Spinal cord (tissue), 10 donors: Measurements from ENCODE around the gene NOVA2. TPM values are rescaled to one million over a fixed set of nuclear protein-coding genes. Genes with fewer than 3 reads are reported as not detected.

ENCODE experiments used
- DNase-seq, 6 donors: peaks; one replicate each; pipeline versions ENCODE4 v3.0.0 to v3.0.0-alpha.2; 2013 to 2015; ENCODE audit warnings: low spot score in 6 of 6, low read depth in 4 of 6
- H3K27ac ChIP-seq: one replicate; pipeline ENCODE4 v1.5.1; 2013; ENCODE audit warnings: low read depth, low read length, control low read depth
- H3K27me3 ChIP-seq: one replicate; pipeline ENCODE4 v1.6.1; 2013; ENCODE audit warnings: low read length; ENCODE audit not compliant: control insufficient read depth, insufficient read depth
- H3K36me3 ChIP-seq: one replicate; pipeline ENCODE4 v1.6.1; 2013; ENCODE audit warnings: low read length; ENCODE audit not compliant: control insufficient read depth, insufficient read depth
- H3K4me1 ChIP-seq: one replicate; pipeline ENCODE4 v1.6.1; 2013; ENCODE audit warnings: low read length; ENCODE audit not compliant: control insufficient read depth, insufficient read depth
- H3K4me3 ChIP-seq: one replicate; pipeline ENCODE4 v1.5.1; 2013; ENCODE audit warnings: low read depth, low read length, control low read depth
- H3K9me3 ChIP-seq: one replicate; pipeline ENCODE4 v1.6.1; 2013; ENCODE audit warnings: low read length; ENCODE audit not compliant: control insufficient read depth, insufficient read depth
- WGBS: methylation state at CpG from one replicate; pipeline ENCODE4 v1.1.5; 2013; ENCODE audit warnings: missing lambda C conversion rate; ENCODE audit not compliant: insufficient coverage; 5-methylcytosine and 5-hydroxymethylcytosine counted together
- polyA plus RNA-seq, 2 donors: library from polyadenylated mRNA; unstranded; fragments of 120-200 nt; gene quantifications; one replicate each; pipeline ENCODE4 v1.2.1, GENCODE V29; 2013; ENCODE audit not compliant: insufficient read length in 2 of 2
- total RNA-seq, 2 donors: library from RNA; depleted of rRNA in 1 of 2; stranded (reverse); fragments of 120-200 nt in 1 of 2; fragments of >200 nt in 1 of 2; gene quantifications; one replicate each; pipeline versions ENCODE4 v1.2.3 to v1.2.4, GENCODE V29; 2013 to 2014
- donor health status: healthy.

Gene NOVA2
- total and polyA plus RNA-seq, 4 donors = 5.4 to 52.4 (median 27.5) TPM

DNA sequence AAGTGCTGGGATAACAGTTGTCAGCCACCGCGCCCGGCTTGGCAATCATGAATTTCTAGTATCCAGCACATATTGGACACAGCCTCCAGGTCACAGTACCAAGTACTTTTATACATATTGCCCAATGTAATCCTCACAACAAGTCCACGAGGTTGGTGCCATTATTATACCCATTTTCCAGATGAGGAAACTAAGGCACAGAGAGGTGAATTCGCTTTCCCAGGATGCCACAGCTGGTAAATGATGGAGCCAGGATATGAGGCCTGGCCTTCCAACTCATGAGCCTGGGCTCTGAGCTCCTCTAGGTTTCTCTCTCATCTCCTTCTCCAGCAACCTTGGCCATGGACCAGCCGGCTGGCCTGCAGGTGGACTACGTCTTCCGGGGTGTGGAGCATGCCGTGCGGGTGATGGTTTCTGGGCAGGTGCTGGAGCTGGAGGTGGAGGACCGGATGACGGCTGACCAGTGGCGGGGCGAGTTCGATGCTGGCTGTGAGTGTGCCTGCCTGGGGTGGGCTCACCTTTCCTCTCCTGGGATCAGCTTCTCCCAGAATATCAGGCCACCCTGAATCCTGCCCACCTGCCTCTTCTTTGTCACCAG, 29.1 kb upstream of the NOVA2 start:
- H3K27ac ChIP-seq = no peak overlapping the region
- H3K4me1 ChIP-seq = peaks cover 26% of the 10 kb centered on the region
- no peaks in the 10 kb centered on the region for H3K27me3 ChIP-seq
- no peak overlapping the region for H3K4me3 ChIP-seq
- H3K36me3 ChIP-seq = peaks cover 29% of the 10 kb centered on the region
- H3K9me3 ChIP-seq = no peaks in the 10 kb centered on the region
- 96% methylated on average over 12 of the region's 15 CpGs for WGBS
- DNase-seq = no peak

- Histone ChIP-seq H3K9me3 (no peaks in the 10 kb centered on the region), H3K27me3 (no peaks in the 10 kb centered on the region), H3K36me3 (peaks cover 21% of the 10 kb centered on the region), H3K4me3 (peak overlapping the region; percentile 36), H3K4me1 (peaks cover 21% of the 10 kb centered on the region), H3K27ac (no peak overlapping the region)
- peak in 3 of 6 donors; percentile 55 to 94 (median 77) for DNase-seq
- 1% methylated on average over 27 of the region's 34 CpGs for WGBS
Observed at GRCh38 chr19:46000491-46001246, 27.0 kb upstream of the NOVA2 start.

GRCh38 chr19:45999653-46000121, 26.0 kb upstream of the NOVA2 start:
- peak overlapping the region; percentile 36 for H3K4me3 ChIP-seq
- H3K27me3 ChIP-seq = no peaks in the 10 kb centered on the region
- peak in 2 of 6 donors; percentile 47 to 87 for DNase-seq
- WGBS = 9% methylated on average over 14 of the region's 14 CpGs
- no peak overlapping the region for H3K27ac ChIP-seq
- H3K36me3 ChIP-seq = peaks cover 19% of the 10 kb centered on the region
- no peaks in the 10 kb centered on the region for H3K9me3 ChIP-seq
- peaks cover 21% of the 10 kb centered on the region for H3K4me1 ChIP-seq

GRCh38 chr19:45998834-45999233, 25.2 kb upstream of the NOVA2 start:
- 86% methylated on average over 4 of the region's 4 CpGs for WGBS
- Histone ChIP-seq H3K4me1 (peaks cover 21% of the 10 kb centered on the region), H3K27ac (no peak overlapping the region), H3K4me3 (no peak overlapping the region), H3K36me3 (peaks cover 16% of the 10 kb centered on the region), H3K9me3 (no peaks in the 10 kb centered on the region), H3K27me3 (no peaks in the 10 kb centered on the region)
- DNase-seq = no peak

DNA sequence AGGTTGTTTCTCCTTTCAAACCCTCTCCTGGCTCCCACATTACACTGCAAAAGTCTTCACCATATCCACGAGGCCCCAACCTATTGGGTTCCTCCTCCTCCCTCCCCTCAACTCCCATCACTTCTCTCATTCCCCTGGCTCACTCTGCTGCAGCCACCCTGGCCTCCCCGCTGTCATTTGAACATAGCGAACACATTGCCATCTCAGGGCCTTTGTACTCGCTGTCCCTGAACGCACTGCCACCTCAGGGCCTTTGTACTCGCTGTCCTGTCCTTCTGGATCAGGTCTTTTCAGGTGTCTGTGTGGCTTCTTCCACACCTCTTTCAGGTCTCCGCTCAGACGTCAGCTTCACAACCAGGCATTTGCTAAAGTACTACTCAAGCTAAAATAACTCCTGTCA, 23.3 kb upstream of the NOVA2 start:
- H3K9me3 ChIP-seq = no peaks in the 10 kb centered on the region
- DNase-seq = no peak
- no peaks in the 10 kb centered on the region for H3K27me3 ChIP-seq
- no peak overlapping the region for H3K27ac ChIP-seq
- 96% methylated on average over 8 of the region's 8 CpGs for WGBS
- H3K4me1 ChIP-seq = peaks cover 21% of the 10 kb centered on the region
- H3K36me3 ChIP-seq = peaks cover 8% of the 10 kb centered on the region
- H3K4me3 ChIP-seq = no peak overlapping the region

GRCh38 chr19:45995715-45996385, 22.2 kb upstream of the NOVA2 start:
- WGBS = 9% methylated on average over 11 of the region's 13 CpGs
- H3K4me1 ChIP-seq = peaks cover 15% of the 10 kb centered on the region
- no peak for DNase-seq
- H3K27ac ChIP-seq = peak overlapping the region; percentile 69
- no peaks in the 10 kb centered on the region for H3K9me3 ChIP-seq
- peak overlapping the region; percentile 84 for H3K4me3 ChIP-seq
- peaks cover 8% of the 10 kb centered on the region for H3K36me3 ChIP-seq
- no peaks in the 10 kb centered on the region for H3K27me3 ChIP-seq

DNA sequence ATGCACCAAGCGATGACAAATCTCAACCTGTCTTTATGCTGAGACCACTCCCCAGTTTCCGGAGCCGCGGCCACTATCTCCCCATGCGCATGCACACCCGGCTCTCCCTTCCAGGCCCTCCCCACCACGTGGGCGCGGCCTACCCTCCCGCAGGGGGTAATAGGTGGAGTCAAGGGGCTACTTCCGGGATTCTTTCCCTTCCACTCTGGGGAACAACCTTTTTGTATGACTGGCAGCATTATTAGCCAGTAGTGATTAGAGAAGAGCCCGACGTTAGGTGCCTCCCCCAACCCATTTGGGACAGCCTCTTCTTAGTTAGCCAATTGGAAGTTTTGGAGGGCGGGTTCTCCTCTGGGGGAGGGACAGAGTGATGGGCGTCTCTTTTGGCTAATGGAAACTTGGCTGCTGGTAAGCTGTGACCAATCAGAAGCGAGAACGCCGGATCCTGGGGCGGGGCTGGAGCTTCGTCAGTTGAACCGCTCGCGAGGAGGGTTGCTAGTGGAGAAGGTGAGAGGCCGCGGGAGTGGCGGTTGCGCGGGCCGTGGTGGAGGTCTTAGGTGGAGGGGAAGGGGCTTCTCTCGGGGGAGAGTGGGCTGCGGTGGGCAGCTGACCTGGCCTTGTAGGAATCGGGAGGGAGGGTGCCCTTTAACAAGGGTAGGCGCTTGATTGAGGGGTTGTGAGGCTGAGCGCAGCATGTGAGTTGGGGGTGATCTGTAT, 21.5 kb upstream of the NOVA2 start, which contains the start of gene CCDC61:
Gene CCDC61 (plus strand): TSS at position 470 of the 717 bp plus-strand sequence. CDS start 7,552 bp downstream, outside the sequence.
- Histone ChIP-seq H3K9me3 (no peaks in the 10 kb centered on the region), H3K27ac (peak within 1 kb of the TSS; percentile 69), H3K27me3 (no peaks in the 10 kb centered on the region), H3K4me3 (peak within 1 kb of the TSS; percentile 84), H3K4me1 (peaks cover 9% of the 10 kb centered on the region), H3K36me3 (peaks cover 8% of the 10 kb centered on the region)
- under 1% methylated on average over 23 of the region's 34 CpGs for WGBS
- peak; percentile 100 for DNase-seq

GRCh38 chr19:45994456-45994997, 20.9 kb upstream of the NOVA2 start:
- no peak overlapping the region for H3K27ac ChIP-seq

More at GRCh38 chr19:45994456-45994997, 20.9 kb upstream of the NOVA2 start:
- no peaks in the 10 kb centered on the region for H3K27me3 ChIP-seq
- H3K9me3 ChIP-seq = no peaks in the 10 kb centered on the region
- H3K4me3 ChIP-seq = peak overlapping the region; percentile 46
- no peak for DNase-seq
- 0% methylated on average over 4 of the region's 8 CpGs for WGBS
- peaks cover 5% of the 10 kb centered on the region for H3K4me1 ChIP-seq
- peaks cover 8% of the 10 kb centered on the region for H3K36me3 ChIP-seq
